CD4-positive, alpha-beta T cell treated with Interleukin-1 beta for 1 hour (primary cell): ENCODE data around the gene KHNYN.

ENCODE experiments used
- DNase-seq, 2 donors: peaks; one replicate each; pipeline ENCODE4 v3.0.0-alpha.2; 2020 to 2022

KHNYN gene

DNA sequence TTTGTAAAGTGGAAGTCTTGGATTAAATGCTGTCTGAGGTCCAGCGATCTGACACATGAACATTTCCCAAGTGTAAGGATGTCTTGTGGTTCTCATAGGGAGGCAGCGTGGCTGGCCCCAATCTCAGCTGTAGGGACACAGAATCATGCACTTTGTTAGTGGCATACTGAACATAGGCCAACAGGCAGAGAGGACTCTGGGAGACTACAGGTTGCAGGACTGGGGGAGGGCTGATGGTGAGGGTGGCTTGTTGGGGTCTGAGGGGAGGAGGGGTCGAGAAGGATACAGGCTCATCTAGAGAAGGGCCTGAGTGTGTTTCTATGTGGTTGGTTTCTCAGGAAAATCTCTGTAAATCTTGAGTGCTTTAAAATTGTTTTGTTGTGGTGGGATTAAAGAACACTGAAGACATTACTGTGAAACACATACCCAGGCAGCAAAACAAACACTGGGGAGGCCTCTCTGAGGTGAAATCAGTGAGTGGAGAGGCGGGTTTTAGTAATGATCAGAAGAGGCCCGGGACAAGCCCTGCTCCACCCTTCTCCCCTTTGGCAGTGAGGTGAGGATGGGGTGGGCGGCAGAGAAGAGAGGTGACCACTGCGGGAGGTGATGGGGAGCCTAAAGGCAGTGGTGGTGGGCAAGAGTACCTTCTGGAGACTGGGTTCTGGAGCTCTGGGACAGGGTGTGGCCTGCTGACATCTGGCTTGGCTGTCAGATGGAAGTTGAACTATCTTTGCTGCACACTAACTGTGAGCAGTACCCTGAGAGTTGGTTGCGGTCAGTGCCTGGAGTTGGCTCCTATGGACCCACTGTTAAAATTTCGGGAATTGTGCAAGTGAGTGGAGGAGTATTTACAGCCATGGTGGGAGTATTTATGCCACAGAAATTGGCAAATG, 27.7 kb upstream of the KHNYN start:
- DNase-seq: no peak

DNA sequence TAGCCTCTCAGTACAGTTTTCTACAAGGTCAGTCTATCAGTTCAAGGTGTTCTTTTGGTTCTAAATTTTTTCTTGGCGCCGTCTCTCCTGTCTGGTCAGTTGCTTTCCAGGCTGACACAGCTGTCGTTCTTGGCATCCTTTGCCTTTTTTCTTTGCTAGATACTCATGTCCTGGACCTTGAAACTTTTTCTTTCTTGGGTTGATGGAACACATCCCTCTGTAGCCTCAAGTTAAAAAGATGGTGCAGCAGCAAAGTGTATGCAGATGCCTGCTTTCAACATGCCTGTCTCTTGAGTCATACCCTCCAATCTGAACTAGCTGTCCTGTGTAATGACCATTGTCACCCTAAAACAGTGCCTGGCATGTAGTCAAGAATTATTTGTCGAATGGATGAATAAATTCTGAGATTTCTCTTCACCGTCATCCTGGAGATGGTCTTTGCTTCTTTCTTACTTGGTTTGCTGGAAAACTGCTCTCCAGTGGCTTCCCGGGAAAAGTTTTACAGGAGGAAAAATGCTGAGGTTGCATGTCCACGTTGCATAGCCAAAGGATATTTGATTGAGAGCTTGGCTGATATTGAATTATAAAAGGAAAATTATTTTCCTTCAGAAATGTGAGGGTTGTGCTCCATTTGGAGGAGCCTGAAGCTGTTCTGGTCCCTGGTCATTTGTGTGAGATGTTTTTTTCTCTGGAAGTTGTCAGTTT, 26.3 kb upstream of the KHNYN start:
- DNase-seq: no peak

DNA sequence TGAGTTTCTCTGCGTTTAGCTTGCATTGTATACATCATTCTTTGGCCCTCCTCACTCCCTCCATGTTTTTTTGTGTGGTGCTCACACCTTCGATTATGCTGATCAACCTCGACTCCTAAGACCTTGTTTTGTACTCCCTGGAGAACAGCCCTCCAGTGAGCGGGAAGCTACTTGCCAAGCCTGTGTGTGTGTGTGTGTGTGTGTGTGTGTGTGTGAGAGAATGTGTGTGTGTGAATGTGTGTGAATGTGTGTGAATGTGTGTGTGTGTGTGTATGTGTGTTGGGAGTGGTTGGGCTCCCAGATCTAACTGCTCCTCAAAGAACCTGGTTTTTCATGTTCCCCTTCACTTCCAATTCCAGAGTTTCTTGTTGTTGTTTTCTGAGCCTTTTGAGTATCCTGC, 24.9 kb upstream of the KHNYN start:
- DNase-seq: no peak

DNA sequence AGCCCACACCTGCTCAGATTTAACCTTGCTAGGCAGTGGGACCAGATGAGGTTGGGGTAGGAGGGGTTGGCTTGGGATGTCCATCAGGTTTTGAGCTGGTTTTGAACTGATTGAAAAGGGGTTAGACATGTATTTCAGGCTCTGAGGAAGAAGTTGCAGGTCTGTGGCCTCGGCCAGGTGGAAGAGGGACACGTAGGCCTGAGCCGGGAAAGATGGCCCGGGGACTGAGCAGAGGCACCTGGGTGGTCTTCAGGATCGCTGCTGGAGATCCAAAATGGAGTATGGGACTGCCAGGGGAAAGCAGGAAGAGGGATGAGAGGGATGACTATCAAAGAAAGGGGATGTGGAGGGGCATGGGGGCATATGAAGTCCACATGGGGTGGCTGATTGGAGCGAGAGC, 23.3 kb upstream of the KHNYN start:
- no peak for DNase-seq

DNA sequence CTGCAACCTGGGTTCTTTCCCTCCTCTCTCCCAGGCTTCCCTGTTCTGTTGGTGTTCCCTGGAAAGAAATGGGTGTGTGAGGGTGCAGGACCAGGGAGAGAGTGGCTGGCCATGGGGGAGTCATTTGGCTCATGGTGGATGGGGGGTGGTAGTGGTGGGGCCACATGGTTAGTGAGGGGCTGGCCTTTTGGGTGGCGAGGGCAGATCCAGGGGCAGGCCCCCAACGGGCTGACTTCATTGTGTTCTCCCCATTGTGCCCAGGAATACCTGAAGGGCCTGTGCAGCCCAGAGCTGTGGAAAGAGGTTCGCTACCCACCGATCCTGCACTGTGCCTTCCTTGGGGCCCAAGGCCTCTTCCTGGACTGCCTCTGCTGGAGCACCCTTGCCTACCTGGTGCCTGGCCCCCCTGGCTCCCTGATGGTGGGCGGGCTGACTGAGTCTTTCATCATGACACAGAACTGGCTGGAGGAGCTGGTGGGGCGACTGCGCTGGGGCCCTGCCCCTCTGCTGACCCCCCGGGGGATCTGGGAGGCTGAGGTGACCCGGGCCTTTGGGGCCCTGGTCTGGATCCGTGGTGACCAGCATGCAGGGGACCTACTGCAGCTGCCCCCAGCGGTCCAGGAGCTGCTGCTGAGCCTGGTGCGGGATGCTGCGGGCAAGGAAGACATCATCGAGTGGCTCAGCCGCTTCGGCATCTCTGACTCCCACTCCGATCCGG, 22.0 kb upstream of the KHNYN start:
- no peak for DNase-seq

DNA sequence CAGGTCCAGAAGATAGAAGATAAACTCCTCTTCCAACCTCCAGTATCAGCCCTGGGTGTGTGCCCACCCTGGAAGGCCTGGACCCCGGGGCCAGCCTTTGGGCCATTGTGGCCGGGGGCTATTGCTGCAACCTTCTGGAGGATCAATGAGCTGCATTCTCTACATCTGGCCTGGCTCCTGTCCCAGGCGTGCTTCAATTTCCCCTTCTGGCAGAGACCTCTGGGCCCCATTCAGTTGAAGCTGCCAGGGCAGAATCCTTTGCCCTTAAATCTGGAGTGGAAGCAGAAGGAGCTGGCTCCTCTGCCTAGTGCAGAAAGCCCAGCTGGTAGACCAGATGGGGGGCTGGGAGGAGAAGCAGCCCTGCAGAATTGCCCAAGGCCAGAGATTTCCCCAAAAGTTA, 21.0 kb upstream of the KHNYN start:
- no peak for DNase-seq

DNA sequence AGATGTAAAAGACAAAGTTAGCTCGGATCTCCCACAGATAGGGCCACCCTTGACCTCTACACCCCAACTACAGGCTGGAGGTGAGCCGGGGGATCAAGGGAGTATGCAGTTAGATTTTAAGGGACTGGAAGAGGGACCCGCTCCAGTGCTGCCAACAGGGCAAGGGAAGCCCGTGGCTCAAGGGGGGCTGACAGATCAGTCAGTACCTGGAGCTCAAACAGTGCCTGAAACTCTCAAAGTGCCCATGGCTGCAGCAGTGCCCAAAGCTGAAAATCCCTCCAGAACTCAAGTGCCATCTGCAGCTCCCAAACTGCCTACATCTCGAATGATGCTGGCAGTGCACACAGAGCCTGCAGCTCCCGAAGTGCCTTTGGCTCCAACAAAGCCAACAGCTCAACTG, 20.6 kb upstream of the KHNYN start:
- DNase-seq: no peak

DNA sequence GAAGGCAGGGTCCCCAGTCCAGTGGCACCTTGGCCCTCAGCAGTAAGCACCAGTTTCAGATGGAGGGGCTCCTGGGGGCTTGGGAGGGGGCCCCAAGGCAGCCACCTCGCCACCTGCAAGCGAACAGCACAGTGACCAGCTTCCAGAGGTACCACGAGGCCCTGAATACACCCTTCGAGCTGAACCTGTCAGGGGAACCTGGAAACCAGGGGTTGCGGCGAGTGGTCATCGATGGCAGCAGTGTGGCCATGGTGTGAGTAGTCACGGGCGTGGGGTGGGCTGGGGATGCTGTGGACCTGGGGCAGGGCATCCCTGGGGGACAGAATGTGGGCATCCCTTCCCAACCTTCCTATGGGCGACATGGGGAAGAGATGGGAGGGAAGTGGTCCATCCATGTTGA, 19.8 kb upstream of the KHNYN start:
- DNase-seq: no peak

DNA sequence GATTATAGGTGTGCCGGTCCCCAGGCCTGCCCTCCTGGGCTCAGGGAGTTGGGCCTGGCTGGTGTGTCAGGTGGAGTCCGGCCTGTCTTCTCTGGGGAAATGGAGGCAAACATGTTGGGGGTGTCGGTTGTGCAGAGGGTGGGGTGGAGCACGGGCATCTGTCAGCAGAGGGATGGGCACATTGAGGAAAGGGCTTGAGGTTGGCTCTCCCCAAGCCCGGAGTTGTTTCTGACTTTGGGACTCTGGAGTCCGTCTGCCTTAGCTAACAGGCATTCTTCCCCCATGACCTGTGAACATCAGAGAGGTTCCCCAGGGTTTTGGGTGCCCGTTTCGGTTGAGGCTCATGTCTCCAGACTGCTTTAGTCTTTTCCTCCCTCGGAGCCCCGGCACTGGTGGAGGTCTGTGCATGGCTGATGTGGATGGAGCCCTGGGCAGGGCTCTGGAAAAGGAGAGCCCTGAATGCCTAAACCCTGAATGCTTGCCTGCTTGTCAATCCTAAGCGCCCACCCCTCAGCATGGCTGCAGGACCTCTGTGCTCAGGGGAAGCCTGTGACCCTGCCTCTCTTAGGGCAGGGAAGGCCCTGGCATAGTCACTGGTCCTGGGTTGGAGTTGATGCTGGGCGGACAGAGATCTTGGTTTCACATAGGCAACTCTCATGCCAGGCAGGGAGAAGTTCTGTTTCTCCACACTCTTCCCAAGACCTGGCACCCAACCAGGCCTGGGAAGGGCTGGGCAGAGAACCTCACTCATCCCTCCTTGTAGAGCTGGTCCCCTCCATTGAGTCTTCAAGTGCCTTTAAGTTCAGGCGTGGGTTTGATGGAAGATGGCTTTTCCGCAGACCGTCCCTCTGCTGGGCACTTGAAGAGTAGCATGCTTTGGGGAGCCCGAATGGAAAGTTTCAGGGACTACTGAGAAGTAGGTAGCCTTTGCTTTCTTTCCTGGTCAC, 18.0 kb upstream of the KHNYN start:
- DNase-seq: peak; percentile 41 to 47

DNA sequence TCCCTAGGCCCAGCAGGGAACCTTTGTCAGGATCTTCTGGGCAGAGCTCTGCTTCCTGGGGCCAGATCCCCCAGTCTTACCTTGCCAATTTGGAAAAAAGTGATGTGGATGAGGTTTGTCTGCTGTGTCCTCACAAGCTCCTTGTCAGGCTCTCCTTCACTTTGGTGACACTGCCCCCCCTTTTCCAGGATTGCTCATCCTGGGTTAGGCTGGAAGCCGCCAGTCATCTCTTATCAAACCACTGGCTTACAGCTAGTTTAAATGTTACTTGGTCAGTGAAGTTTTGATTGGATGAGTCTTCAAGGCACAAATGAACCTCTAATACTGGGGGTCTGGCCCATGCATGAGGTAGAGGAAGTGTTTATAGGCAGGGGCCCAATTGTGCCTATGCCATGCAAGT, 15.7 kb upstream of the KHNYN start:
- DNase-seq: no peak

DNA sequence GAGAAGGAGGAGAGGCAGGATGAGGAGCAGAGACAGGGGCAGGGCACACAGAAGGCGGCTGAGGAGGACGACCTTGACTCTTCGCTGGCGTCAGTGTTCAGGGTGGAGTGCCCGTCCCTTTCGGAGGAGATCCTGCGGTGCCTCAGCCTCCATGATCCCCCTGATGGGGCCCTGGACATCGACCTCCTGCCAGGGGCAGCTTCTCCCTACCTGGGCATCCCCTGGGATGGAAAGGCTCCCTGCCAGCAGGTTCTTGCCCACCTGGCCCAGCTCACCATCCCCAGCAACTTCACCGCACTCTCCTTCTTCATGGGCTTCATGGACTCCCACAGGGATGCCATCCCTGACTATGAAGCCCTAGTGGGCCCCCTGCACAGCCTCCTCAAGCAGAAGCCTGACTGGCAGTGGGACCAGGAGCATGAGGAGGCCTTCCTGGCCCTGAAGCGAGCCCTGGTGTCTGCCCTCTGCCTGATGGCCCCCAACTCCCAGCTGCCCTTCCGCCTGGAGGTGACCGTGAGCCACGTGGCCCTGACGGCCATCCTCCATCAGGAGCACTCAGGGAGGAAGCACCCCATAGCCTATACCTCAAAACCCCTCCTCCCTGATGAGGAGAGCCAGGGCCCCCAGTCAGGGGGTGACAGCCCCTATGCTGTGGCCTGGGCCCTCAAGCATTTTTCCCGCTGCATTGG, 14.9 kb upstream of the KHNYN start:
- DNase-seq: no peak

DNA sequence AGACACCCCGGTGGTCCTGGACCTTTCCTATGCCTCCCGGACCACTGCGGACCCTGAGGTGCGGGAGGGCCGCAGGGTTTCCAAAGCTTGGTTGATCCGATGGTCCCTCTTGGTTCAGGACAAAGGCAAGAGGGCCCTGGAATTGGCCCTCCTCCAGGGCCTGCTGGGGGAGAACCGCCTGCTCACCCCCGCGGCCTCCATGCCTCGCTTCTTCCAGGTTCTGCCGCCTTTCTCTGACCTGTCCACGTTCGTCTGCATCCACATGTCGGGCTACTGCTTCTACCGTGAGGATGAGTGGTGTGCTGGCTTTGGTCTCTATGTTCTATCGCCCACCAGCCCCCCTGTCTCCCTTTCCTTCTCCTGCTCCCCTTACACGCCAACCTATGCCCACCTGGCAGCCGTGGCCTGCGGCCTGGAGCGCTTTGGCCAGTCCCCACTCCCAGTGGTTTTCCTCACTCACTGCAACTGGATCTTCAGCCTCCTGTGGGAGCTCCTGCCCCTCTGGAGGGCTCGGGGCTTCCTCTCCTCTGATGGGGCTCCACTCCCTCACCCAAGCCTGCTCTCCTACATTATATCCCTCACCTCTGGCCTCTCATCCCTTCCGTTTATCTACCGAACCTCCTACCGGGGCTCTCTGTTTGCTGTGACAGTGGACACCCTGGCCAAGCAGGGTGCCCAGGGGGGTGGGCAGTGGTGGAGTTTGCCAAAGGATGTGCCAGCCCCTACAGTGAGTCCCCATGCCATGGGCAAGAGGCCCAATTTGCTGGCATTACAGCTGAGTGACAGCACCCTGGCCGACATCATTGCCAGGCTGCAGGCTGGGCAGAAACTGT, 14.1 kb upstream of the KHNYN start:
- DNase-seq: no peak

DNA sequence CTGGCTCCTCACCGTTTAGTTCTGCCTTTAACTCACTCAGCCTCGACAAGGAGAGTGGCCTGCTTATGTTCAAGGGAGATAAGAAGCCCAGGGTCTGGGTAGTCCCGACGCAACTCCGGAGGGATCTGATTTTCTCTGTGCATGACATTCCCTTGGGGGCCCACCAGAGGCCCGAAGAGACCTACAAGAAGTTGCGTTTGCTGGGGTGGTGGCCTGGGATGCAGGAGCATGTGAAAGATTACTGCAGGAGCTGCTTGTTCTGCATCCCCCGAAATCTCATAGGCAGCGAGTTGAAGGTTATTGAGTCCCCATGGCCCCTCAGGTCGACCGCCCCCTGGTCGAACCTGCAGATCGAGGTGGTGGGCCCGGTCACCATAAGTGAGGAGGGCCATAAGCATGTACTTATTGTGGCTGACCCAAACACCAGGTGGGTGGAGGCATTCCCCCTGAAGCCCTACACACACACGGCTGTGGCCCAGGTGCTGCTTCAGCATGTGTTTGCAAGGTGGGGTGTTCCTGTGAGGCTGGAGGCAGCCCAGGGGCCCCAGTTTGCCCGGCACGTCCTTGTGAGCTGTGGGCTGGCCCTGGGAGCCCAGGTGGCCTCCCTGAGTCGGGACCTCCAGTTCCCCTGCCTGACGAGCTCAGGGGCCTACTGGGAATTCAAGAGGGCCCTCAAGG, 13.4 kb upstream of the KHNYN start:
- no peak for DNase-seq

DNA sequence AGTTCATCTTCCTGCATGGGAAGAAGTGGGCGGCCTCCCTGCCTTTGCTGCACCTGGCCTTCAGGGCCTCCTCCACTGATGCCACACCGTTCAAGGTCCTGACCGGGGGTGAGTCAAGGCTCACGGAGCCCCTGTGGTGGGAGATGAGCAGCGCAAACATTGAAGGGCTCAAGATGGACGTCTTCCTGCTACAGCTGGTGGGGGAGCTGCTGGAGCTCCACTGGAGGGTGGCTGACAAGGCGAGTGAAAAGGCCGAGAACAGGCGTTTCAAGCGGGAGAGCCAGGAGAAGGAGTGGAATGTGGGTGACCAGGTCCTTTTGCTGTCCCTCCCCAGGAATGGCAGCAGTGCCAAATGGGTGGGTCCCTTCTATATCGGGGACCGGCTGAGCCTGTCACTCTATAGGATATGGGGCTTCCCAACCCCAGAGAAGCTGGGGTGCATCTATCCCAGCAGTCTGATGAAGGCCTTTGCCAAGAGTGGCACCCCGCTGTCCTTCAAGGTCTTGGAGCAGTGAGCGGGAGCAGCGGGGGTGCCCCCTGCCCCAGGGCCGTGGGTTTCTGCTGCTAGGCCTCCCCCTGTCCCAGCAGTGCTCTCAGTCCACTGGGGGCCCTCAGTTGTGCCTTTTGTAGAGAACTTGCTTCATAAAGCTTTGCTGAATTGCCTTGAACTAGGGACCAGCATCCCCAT, 12.7 kb upstream of the KHNYN start:
- no peak for DNase-seq

DNA sequence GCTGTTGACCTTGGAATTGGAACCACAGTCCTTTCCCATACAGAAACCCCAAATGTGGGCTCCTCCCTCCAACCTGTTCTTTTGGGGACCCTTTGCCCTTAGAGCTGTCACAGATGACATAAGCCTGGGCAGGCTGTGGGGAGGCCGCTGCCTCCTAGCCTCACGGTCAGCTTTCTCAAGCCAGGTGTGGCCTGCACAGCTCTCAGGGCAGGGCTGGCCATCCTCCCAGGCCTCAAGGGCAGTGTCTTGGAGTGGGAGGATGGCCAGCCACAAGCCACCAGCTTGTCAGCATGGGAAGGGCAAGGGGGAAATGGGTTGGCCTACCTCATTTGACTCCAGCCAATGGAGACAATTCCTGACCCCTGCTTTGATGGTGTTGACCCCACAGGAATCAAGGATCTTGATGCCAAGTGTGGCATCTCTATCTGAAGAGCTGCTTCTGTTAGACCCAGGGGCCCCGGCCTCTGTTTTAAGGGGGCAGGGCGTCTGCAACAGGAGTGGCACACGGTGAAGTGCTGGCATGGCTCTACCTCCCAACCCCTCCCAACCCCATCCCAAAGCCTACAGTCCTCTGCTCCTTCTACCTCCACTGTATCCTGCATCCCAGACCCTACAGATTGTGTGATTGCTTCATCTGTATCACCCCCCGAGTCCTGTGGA, 11.8 kb upstream of the KHNYN start:
- DNase-seq: no peak

DNA sequence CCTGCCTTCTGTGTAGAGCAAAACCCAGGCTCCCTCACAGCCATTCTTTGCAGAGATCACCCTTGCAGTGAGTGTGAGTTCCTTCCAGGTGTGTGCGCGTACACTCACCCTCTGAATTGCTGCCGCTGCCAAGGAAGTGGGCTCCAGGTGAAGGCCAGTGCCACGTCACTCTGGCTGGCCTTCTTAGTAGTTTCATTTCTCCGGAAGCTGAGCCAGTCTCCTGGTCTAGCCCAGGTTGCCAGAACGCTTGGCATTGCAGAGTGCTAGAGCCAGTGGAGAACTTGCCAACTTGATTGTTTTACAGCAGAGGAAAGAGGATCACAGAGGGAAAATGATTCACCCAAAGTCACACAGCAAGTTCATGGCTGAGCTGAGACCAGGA, 11.3 kb upstream of the KHNYN start:
- no peak for DNase-seq

DNA sequence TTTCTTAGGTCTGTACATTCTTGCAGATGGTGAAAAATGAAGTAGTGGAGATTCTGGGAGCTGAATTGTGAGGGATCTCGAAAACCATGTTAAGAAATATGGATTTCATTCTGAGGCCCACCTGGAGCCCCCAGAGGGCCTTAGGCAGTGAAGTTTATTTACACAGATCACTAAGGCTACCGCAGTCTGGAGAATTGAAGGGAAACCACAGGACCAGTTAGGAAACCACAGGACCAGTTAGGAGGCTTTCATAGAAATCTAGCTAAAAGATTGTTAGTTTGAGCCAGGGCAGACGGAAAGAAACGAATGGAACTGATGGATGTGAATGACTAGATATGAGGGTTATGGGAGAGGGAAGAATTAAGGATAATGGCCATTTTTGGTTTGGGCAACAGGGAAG, 7.5 kb upstream of the KHNYN start:
- no peak for DNase-seq

DNA sequence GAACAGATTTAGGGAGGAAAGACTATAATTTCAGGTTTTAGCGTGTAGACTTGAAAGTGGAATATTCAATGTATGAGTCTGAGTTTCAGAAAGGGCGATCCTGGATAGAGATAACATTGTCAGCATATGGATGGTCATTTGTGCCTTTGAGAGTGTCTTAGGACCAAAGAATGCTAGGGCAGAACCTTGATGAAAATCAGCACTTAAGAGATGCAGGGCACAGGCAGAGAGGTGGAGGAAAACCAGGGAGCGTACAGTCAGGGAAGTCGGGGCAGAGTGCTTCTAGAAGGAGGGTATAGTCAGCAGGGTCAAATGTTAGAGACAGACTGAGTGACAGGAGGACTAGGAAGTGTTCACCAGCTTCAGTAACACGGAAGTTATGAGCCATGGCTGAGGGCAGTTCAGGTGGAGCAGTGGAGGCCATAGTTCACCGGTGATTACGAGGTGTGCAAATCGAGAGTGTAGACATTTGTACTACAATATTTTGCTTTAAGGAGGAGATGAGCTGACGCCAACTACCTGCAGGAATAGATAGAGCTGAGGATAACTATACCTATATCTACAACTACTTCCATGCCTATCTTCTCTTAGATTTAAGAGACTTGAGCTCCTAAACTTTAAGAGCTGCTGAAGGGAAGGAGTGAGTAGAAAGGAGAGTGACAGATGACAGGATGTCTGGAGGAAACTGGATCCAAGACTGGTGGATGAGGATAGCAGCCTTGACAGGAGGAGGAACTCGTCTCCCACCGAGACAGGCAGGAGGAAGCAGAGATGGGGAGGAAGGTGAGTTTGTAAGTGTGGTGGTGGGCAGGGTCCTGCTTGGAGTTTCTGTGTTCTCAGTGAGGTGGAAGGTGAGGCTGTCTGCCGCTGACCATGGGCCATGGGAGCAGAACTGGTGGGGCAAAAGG, 6.8 kb upstream of the KHNYN start:
- DNase-seq: no peak
